Fibroblast of lung (primary cell): Measurements from ENCODE around the gene CARS2. TPM values are rescaled to one million over a fixed set of nuclear protein-coding genes. Genes with fewer than 3 reads are reported as not detected.

Experiments used
- DNase-seq, 2 donors: peaks; one replicate each; pipeline versions ENCODE4 v3.0.0 to v3.0.0-alpha.2; 2010; ENCODE audit warnings: low read depth in 2 of 2
- H2AFZ ChIP-seq: 2 replicates; pipeline ENCODE4 v1.5.1; 2012; ENCODE audit warnings: low read length, control low read depth, inconsistent platforms
- H3K27ac ChIP-seq: 2 replicates; pipeline ENCODE4 v1.5.1; 2011; ENCODE audit warnings: low read length, control low read depth; ENCODE audit not compliant: insufficient read depth
- H3K27me3 ChIP-seq: 2 replicates; pipeline ENCODE4 v1.5.1; 2011; ENCODE audit warnings: mild to moderate bottlenecking, low read length; ENCODE audit not compliant: control insufficient read depth, insufficient read depth
- H3K36me3 ChIP-seq: 2 replicates; pipeline ENCODE4 v1.5.1; 2011; ENCODE audit warnings: low read length; ENCODE audit not compliant: control insufficient read depth, insufficient read depth
- H3K4me1 ChIP-seq: 2 replicates; pipeline ENCODE4 v1.5.1; 2011; ENCODE audit warnings: low read length; ENCODE audit not compliant: control insufficient read depth, insufficient read depth; ENCODE audit errors: extremely low read depth
- H3K4me2 ChIP-seq: 2 replicates; pipeline ENCODE4 v1.5.1; 2011; ENCODE audit warnings: low read length, control low read depth; ENCODE audit not compliant: insufficient read depth; ENCODE audit errors: extremely low read depth
- H3K4me3 ChIP-seq, 4 experiments: fragments of 200-600 bp in 1 of 4; sonication (generic) in 1 of 4; replicated peaks in 1 of 4; 2 replicates each; pipeline ENCODE4 v1.5.1; 2011 to 2016; ENCODE audit warnings: low read length in 4 of 4, low read depth in 3 of 4, mild to moderate bottlenecking in 3 of 4, control low read depth in 2 of 4, inconsistent platforms in 1 of 4, mixed read lengths in 1 of 4; ENCODE audit not compliant: insufficient read depth in 1 of 4; ENCODE audit errors: control extremely low read depth in 1 of 4
- H3K79me2 ChIP-seq: 2 replicates; pipeline ENCODE4 v1.5.1; 2012; ENCODE audit warnings: mild to moderate bottlenecking, low read length, inconsistent platforms; ENCODE audit not compliant: control insufficient read depth, insufficient read depth
- H3K9ac ChIP-seq: 2 replicates; pipeline ENCODE4 v1.5.1; 2011; ENCODE audit warnings: mild to moderate bottlenecking, low read length, control low read depth; ENCODE audit not compliant: insufficient read depth
- H3K9me3 ChIP-seq: 2 replicates; pipeline ENCODE4 v1.5.1; 2012; ENCODE audit warnings: low read depth, low read length; ENCODE audit not compliant: control insufficient read depth, insufficient read depth
- H4K20me1 ChIP-seq: 2 replicates; pipeline ENCODE4 v1.5.1; 2011; ENCODE audit warnings: low read length; ENCODE audit not compliant: control insufficient read depth, insufficient read depth; ENCODE audit errors: extremely low read depth
- CTCF ChIP-seq, 2 donors: IDR thresholded peaks in 1 of 2; conservative IDR thresholded peaks in 1 of 2; 1 replicate in 1 of 2; 2 replicates in 1 of 2; pipeline ENCODE4 v1.5.1; 2011 to 2012; ENCODE audit warnings: low read length in 2 of 2, control low read depth in 1 of 2, inconsistent platforms in 1 of 2, low read depth in 1 of 2, mild to moderate bottlenecking in 1 of 2
- EZH2 ChIP-seq: IDR thresholded peaks from 2 replicates; pipeline ENCODE4 v1.5.1; 2012; ENCODE audit warnings: low read length, control low read depth, mild to moderate bottlenecking; ENCODE audit errors: missing control alignments
- polyA plus RNA-seq, 2 donors: library from polyadenylated mRNA; depleted of rRNA in 1 of 2; stranded (reverse) in 1 of 2; unstranded in 1 of 2; fragments of >200 nt; gene quantifications; 2 replicates each; pipeline ENCODE4 v1.2.1, GENCODE V29; 2011 to 2012; ENCODE audit warnings: missing spikeins in 1 of 2
- total RNA-seq: library from RNA; depleted of rRNA; stranded (reverse); fragments of >200 nt; gene quantifications from 2 replicates; pipeline ENCODE4 v1.2.1, GENCODE V29; 2014

Gene CARS2
- total and polyA plus RNA-seq, 2 donors (not counting 1 experiment from before 2014, with no cell fraction given), result 64.7 to 127 TPM

- Histone ChIP-seq H3K4me2 (no peak overlapping the region), H3K9me3 (no peaks in the 10 kb centered on the region), H3K9ac (no peak overlapping the region), H3K4me3 (no peak overlapping the region), H3K27me3 (no peaks in the 10 kb centered on the region), H3K36me3 (peaks cover 6% of the 10 kb centered on the region), H2AFZ (no peak overlapping the region), H3K4me1 (peaks cover 2% of the 10 kb centered on the region), H3K27ac (no peak overlapping the region), H3K79me2 (no peaks in the 10 kb centered on the region), H4K20me1 (no peaks in the 10 kb centered on the region)
- no peak for DNase-seq
- TF ChIP-seq EZH2 (no peak), CTCF (conservative IDR thresholded peaks at IDR 0.05 in 1 of 2, IDR thresholded peaks at IDR 0.05 in 1 of 2; ENCODE audit: low read depth in 1 of 2, low read length in 2 of 2) (no peak)
Observed at GRCh38 chr13:110648848-110649421, 57.0 kb downstream of the CARS2 start.

GRCh38 chr13:110648146-110648819, 57.6 kb downstream of the CARS2 start:
- no peak overlapping the region for H3K4me3 ChIP-seq
- no peaks in the 10 kb centered on the region for H3K79me2 ChIP-seq
- no peak for DNase-seq
- no peaks in the 10 kb centered on the region for H4K20me1 ChIP-seq
- H3K9ac ChIP-seq, result no peak overlapping the region
- peaks cover 2% of the 10 kb centered on the region for H3K4me1 ChIP-seq
- no peaks in the 10 kb centered on the region for H3K27me3 ChIP-seq
- no peak overlapping the region for H3K4me2 ChIP-seq
- H3K36me3 ChIP-seq, result peaks cover 11% of the 10 kb centered on the region
- TF ChIP-seq EZH2, result no peak
- TF ChIP-seq CTCF (conservative IDR thresholded peaks at IDR 0.05 in 1 of 2, IDR thresholded peaks at IDR 0.05 in 1 of 2; ENCODE audit: low read depth in 1 of 2, low read length in 2 of 2), result no peak
- H3K27ac ChIP-seq, result no peak overlapping the region
- H3K9me3 ChIP-seq, result no peaks in the 10 kb centered on the region
- no peak overlapping the region for H2AFZ ChIP-seq

- Histone ChIP-seq H3K9me3 (no peaks in the 10 kb centered on the region), H3K9ac (no peak overlapping the region), H3K27me3 (no peaks in the 10 kb centered on the region), H3K36me3 (peaks cover 12% of the 10 kb centered on the region), H3K79me2 (no peaks in the 10 kb centered on the region), H3K4me3 (no peak overlapping the region), H3K4me2 (no peak overlapping the region), H3K27ac (no peak overlapping the region), H3K4me1 (peaks cover 2% of the 10 kb centered on the region), H2AFZ (no peak overlapping the region), H4K20me1 (no peaks in the 10 kb centered on the region)
- no peak for DNase-seq
- no peak for TF ChIP-seq CTCF (conservative IDR thresholded peaks at IDR 0.05 in 1 of 2, IDR thresholded peaks at IDR 0.05 in 1 of 2; ENCODE audit: low read depth in 1 of 2, low read length in 2 of 2)
- no peak for TF ChIP-seq EZH2
Observed at GRCh38 chr13:110647365-110647737, 58.6 kb downstream of the CARS2 start.
